DOHH2 (cell line): Measurements from ENCODE around the gene PRKCZ.

Experiments used
- H3F3A ChIP-seq: fragments of 200-600 bp; sonication (generic), shearing (Covaris generic); 2 replicates; pipeline ENCODE4 v1.6.0; 2016; ENCODE audit warnings: antibody characterized with exemption, mild to moderate bottlenecking; ENCODE audit not compliant: control insufficient read depth, insufficient read depth
- H3K27ac ChIP-seq: fragments of 200-600 bp; sonication (generic); 2 replicates; pipeline ENCODE4 v1.5.1; 2014; ENCODE audit warnings: low read depth, mild to moderate bottlenecking, low read length, moderate library complexity
- H3K27me3 ChIP-seq: fragments of 200-600 bp; sonication (generic); 2 replicates; pipeline ENCODE4 v1.6.1; 2014; ENCODE audit warnings: mild to moderate bottlenecking, low read length, mixed read lengths; ENCODE audit not compliant: control insufficient read depth
- H3K36me3 ChIP-seq: fragments of 200-600 bp; sonication (generic); 2 replicates; pipeline ENCODE4 v1.6.1; 2014; ENCODE audit warnings: mild to moderate bottlenecking, low read length, moderate library complexity, mixed read lengths; ENCODE audit not compliant: control insufficient read depth
- H3K4me1 ChIP-seq: fragments of 200-600 bp; sonication (generic); 2 replicates; pipeline ENCODE4 v1.6.1; 2014; ENCODE audit warnings: mild to moderate bottlenecking, low read length, mixed read lengths; ENCODE audit not compliant: control insufficient read depth
- H3K4me2 ChIP-seq: fragments of 200-600 bp; sonication (generic); 2 replicates; pipeline ENCODE4 v1.6.0; 2014; ENCODE audit warnings: mild to moderate bottlenecking, low read length, moderate library complexity
- H3K4me3 ChIP-seq: fragments of 200-600 bp; sonication (generic); 2 replicates; pipeline ENCODE4 v1.5.1; 2014; ENCODE audit warnings: mild to moderate bottlenecking, low read length, mixed read lengths
- H3K79me2 ChIP-seq: fragments of 200-600 bp; sonication (generic); 2 replicates; pipeline ENCODE4 v1.6.1; 2014; ENCODE audit warnings: mild to moderate bottlenecking, low read length, mixed read lengths; ENCODE audit not compliant: control insufficient read depth
- H3K9me2 ChIP-seq: fragments of 200-600 bp; sonication (generic); replicated peaks from 2 replicates; pipeline ENCODE4 v1.6.1; 2014; ENCODE audit warnings: mild to moderate bottlenecking, low read length, mixed read lengths; ENCODE audit not compliant: control insufficient read depth
- H3K9me3 ChIP-seq: fragments of 200-600 bp; sonication (generic); 2 replicates; pipeline ENCODE4 v1.6.1; 2014; ENCODE audit warnings: antibody characterized with exemption, low read length, mixed read lengths; ENCODE audit not compliant: control insufficient read depth, insufficient read depth
- H4K20me1 ChIP-seq: fragments of 200-600 bp; sonication (generic); 2 replicates; pipeline ENCODE4 v1.6.0; 2014; ENCODE audit warnings: low read depth, mild to moderate bottlenecking, antibody characterized with exemption, low read length, moderate library complexity; ENCODE audit not compliant: control insufficient read depth, insufficient read depth
- EZH2phosphoT487 ChIP-seq: fragments of 200-600 bp; sonication (generic); IDR thresholded peaks from 2 replicates; pipeline ENCODE4 v1.6.1; 2017; ENCODE audit warnings: borderline replicate concordance, mild to moderate bottlenecking, antibody characterized with exemption, low read length, moderate library complexity, mixed read lengths
- TF ChIP-seq, protein P1 (sequence below): fragments of 200-600 bp; sonication (generic); IDR thresholded peaks from one replicate; pipeline ENCODE4 v1.5.1; 2014; ENCODE audit warnings: antibody characterized with exemption, mild to moderate bottlenecking, low read depth, low read length; ENCODE audit not compliant: poor library complexity, severe bottlenecking

PRKCZ gene

GRCh38 chr1:2084306-2084705 is 34.1 kb downstream of the PRKCZ start:
- Histone ChIP-seq H3K79me2 (no peaks in the 10 kb centered on the region), H4K20me1 (no peaks in the 10 kb centered on the region), H3K9me2 (no peaks in the 10 kb centered on the region), H3F3A (no peaks in the 10 kb centered on the region), H3K4me1 (no peaks in the 10 kb centered on the region), H3K27ac (no peak overlapping the region), H3K9me3 (peaks cover 16% of the 10 kb centered on the region; the same call in 1 of the 2 replicates), H3K4me2 (no peak overlapping the region), H3K36me3 (no peaks in the 10 kb centered on the region), H3K27me3 (no peaks in the 10 kb centered on the region), H3K4me3 (no peak overlapping the region)
- no peak for TF ChIP-seq EZH2phosphoT487
- TF ChIP-seq, protein P1, sequence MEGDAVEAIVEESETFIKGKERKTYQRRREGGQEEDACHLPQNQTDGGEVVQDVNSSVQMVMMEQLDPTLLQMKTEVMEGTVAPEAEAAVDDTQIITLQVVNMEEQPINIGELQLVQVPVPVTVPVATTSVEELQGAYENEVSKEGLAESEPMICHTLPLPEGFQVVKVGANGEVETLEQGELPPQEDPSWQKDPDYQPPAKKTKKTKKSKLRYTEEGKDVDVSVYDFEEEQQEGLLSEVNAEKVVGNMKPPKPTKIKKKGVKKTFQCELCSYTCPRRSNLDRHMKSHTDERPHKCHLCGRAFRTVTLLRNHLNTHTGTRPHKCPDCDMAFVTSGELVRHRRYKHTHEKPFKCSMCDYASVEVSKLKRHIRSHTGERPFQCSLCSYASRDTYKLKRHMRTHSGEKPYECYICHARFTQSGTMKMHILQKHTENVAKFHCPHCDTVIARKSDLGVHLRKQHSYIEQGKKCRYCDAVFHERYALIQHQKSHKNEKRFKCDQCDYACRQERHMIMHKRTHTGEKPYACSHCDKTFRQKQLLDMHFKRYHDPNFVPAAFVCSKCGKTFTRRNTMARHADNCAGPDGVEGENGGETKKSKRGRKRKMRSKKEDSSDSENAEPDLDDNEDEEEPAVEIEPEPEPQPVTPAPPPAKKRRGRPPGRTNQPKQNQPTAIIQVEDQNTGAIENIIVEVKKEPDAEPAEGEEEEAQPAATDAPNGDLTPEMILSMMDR = no peak

- no peaks in the 10 kb centered on the region for H3F3A ChIP-seq
- H3K9me2 ChIP-seq = no peaks in the 10 kb centered on the region
- H4K20me1 ChIP-seq = no peaks in the 10 kb centered on the region
- H3K4me2 ChIP-seq = no peak overlapping the region
- no peaks in the 10 kb centered on the region for H3K27me3 ChIP-seq
- no peak for TF ChIP-seq EZH2phosphoT487
- TF ChIP-seq, protein P1 = no peak
- no peak overlapping the region for H3K4me3 ChIP-seq
- no peaks in the 10 kb centered on the region for H3K79me2 ChIP-seq
- H3K27ac ChIP-seq = no peak overlapping the region
- H3K9me3 ChIP-seq = peaks cover 8% of the 10 kb centered on the region; the same call in 1 of the 2 replicates
- H3K36me3 ChIP-seq = no peaks in the 10 kb centered on the region
- no peaks in the 10 kb centered on the region for H3K4me1 ChIP-seq
These were observed 34.9 kb downstream of the PRKCZ start for GRCh38 chr1:2085080-2085479.

DNA sequence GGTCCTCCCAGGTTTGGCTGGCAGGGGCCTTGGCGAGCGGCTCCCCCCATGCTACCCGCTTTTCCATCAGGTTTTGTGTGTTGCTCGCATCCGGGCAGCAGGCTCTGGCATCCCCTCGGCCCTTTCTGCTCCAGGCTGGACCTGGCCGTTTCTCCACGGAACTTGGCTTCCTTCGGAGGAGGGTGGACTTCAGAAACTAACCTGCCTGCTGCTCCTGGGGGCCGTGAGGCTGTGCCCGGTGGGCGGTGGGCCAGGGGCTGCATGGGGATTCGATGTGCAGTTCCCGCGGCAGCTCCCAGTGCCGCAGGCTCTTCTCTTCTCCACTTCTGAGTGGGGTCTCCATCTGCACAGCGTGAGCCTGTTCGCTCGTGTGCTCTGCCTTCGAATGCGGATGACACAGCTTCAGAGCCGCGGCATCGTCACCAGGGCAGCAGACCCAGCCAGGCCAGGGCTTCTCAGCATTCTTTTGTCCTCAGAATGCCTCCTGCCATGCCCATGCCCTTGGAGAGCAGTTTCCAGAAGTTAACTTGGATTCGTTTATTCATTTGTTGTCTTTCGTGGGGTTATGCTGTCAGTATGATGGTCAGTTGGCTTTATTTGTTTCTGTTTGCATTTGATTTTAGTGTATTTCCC is 36.4 kb downstream of the PRKCZ start:
- Histone ChIP-seq H4K20me1 (no peaks in the 10 kb centered on the region), H3K4me1 (no peaks in the 10 kb centered on the region), H3K9me2 (no peaks in the 10 kb centered on the region), H3F3A (no peaks in the 10 kb centered on the region), H3K9me3 (no peaks in the 10 kb centered on the region), H3K79me2 (no peaks in the 10 kb centered on the region), H3K4me2 (no peak overlapping the region), H3K27me3 (no peaks in the 10 kb centered on the region), H3K36me3 (no peaks in the 10 kb centered on the region), H3K4me3 (no peak overlapping the region), H3K27ac (no peak overlapping the region)
- no peak for TF ChIP-seq EZH2phosphoT487
- TF ChIP-seq, protein P1 = no peak
